HG02973 (cell line): ENCODE data around the gene CLEC9A.

ENCODE experiments used
- ATAC-seq: cut with Tn5 transposase; IDR thresholded peaks from one replicate; pipeline ENCODE4 v1.9.1; 2021; ENCODE audit warnings: moderate library complexity; ENCODE audit not compliant: unreplicated experiment

CLEC9A gene

DNA sequence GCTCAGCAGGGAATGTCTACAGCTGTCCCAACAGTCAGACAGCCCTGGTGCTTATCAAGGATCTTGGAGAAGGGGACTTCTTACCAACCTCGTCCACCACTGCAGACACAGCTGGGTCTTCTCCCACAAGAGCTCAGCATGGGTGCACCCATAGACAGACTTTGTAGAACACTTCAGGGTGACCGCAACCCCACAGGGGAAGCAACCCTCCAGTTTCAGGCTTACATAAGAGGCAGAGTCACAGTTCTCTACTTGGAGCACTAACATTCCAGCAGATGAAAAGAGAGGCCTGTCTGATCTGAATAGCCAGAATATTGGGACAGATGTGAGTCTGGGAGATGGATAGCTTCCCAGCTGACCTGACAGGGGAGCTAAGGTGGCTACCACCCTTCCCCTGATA lies 71.8 kb downstream of the CLEC9A start:
- no peak for ATAC-seq

GRCh38 chr12:10110256-10110844 lies 79.9 kb downstream of the CLEC9A start:
- no peak for ATAC-seq

GRCh38 chr12:10111451-10111850 lies 81.0 kb downstream of the CLEC9A start:
- no peak for ATAC-seq

DNA sequence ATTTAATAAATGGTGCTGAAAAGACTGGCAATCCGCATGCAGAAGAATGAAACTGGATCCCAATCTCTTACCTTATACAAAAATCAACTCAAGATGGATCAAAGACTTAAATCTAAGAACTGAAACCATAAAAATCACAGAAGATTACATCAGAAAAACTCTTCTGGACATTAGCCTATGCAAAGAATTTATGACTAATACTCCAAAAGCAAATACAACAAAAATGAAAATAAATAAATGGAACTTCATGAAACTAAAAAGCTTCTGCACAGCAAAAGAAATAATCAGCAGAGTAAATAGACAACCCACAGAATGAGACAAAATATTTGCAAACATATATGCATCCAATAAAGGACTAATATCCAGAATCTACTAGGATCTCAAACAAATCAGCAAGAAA lies 82.6 kb downstream of the CLEC9A start:
- no peak for ATAC-seq

DNA sequence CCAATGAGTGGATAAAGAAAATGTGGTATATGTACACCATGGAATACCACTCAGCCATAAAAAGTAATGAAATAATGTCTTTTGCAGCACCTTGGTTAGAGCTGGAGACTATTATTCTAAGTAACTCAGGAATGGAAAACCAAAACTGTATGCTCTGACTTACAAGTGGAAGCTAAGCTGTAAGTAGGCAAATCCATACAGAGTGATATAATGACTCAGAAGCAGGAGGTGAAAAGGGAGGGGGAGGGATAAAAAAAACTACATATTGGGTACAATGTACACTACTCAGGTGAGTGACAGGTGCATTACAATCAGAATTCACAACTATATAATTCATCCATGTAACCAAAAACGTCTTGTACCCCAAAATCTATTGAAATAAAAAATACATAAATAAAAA lies 83.4 kb downstream of the CLEC9A start:
- no peak for ATAC-seq

DNA sequence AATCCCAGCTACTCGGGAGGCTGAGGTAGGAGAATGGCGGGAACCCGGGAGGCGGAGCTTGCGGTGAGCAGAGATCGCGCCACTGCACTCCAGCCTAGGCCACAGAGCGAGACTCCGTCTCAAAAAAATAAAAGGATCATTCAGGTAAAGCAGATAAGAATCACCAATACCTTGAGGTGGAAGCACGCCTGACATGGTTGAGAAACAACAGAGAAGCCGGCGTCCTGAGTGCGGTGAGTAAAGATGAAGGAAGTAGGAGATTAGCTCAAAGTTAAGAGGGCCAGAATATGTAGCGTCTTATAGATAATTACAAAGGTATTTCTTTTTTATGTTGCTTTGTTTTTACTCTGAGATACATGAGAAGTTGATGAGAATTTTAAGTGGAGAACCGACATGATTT lies 84.8 kb downstream of the CLEC9A start:
- no peak for ATAC-seq
